Right hindlimb (tissue), 1 donor: Measurements from ENCODE around the gene CDIPT.
A peak's percentile ranks its signal among the peaks of the same experiment; 100 is the strongest.
"Not testable (repeated sequence)": the region's sequence is repeated elsewhere in the genome, so short reads cannot be mapped to it uniquely, and the experiment has no call there.

Experiments used
- DNase-seq: peaks from one replicate; pipeline ENCODE4 v3.0.0-alpha.2; 2018

The CDIPT gene

GRCh38 chr16:29894352-29894751, 31.3 kb upstream of the CDIPT start:
- no peak for DNase-seq

- no peak for DNase-seq
Observed at GRCh38 chr16:29893553-29893952, 30.5 kb upstream of the CDIPT start.

- DNase-seq = no peak
Observed at GRCh38 chr16:29892458-29892813, 29.4 kb upstream of the CDIPT start.

- no peak for DNase-seq
Observed at GRCh38 chr16:29891525-29892457, 28.8 kb upstream of the CDIPT start.

GRCh38 chr16:29889372-29889771, 26.3 kb upstream of the CDIPT start:
- DNase-seq = not testable (repeated sequence)

- no peak for DNase-seq
Observed at GRCh38 chr16:29883987-29884386, 21.0 kb upstream of the CDIPT start.

GRCh38 chr16:29881050-29881449, 18.0 kb upstream of the CDIPT start:
- no peak for DNase-seq

GRCh38 chr16:29878172-29878571, 15.1 kb upstream of the CDIPT start:
- no peak for DNase-seq

GRCh38 chr16:29877266-29877961, 14.4 kb upstream of the CDIPT start:
- no peak for DNase-seq

GRCh38 chr16:29876594-29877249, 13.7 kb upstream of the CDIPT start:
- DNase-seq = no peak

- no peak for DNase-seq
Observed at GRCh38 chr16:29876217-29876593, 13.2 kb upstream of the CDIPT start.

- DNase-seq = no peak
Observed at GRCh38 chr16:29875206-29875605, 12.2 kb upstream of the CDIPT start.

GRCh38 chr16:29873319-29873718, 10.3 kb upstream of the CDIPT start:
- DNase-seq = no peak

- DNase-seq = no peak
Observed at GRCh38 chr16:29871822-29872546, 9.0 kb upstream of the CDIPT start.

GRCh38 chr16:29869067-29869466, 6.0 kb upstream of the CDIPT start:
- DNase-seq = not testable (repeated sequence)

GRCh38 chr16:29868396-29869009, 5.5 kb upstream of the CDIPT start:
- no peak for DNase-seq

GRCh38 chr16:29864205-29864604, 1.2 kb upstream of the CDIPT start:
- no peak for DNase-seq

- DNase-seq = no peak
Observed at GRCh38 chr16:29863669-29863984, 601 bp upstream of the CDIPT start.

- DNase-seq = peak; percentile 40
Observed at GRCh38 chr16:29862383-29862883, 593 bp downstream of the CDIPT start.

- DNase-seq = no peak
Observed at GRCh38 chr16:29860218-29860617, 2.8 kb downstream of the CDIPT start.

- DNase-seq = no peak
Observed at GRCh38 chr16:29858974-29859373, 4.1 kb downstream of the CDIPT start.

GRCh38 chr16:29858149-29858849, 4.7 kb downstream of the CDIPT start:
- no peak for DNase-seq
